Common myeloid progenitor, CD34-positive (primary cell): Measurements from ENCODE around the gene VKORC1.

Source experiments
- CTCF ChIA-PET: fragments of 350-600 bp; sonication (Branson Sonifier 250); formaldehyde crosslinking; loops from one replicate; lab custom pipeline; 2021; ENCODE audit warnings: antibody characterized with exemption; lab: Charles Lee
- POLR2A ChIA-PET: fragments of 350-600 bp; sonication (Branson Sonifier 250); formaldehyde crosslinking; loops from one replicate; lab custom pipeline; 2021; ENCODE audit warnings: antibody characterized with exemption; lab: Charles Lee
- DNase-seq, 3 donors: peaks; one replicate each; pipeline versions ENCODE4 v3.0.0 to v3.0.0-alpha.2; 2013
- H3K27ac ChIP-seq, 2 experiments: 1 replicate in 1 of 2; 2 replicates in 1 of 2; pipeline ENCODE4 v1.7.0; 2013; ENCODE audit warnings: inconsistent platforms in 2 of 2, low read length in 2 of 2, mild to moderate bottlenecking in 2 of 2, low read depth in 1 of 2, moderate library complexity in 1 of 2; ENCODE audit not compliant: severe bottlenecking in 2 of 2, insufficient read depth in 1 of 2, poor library complexity in 1 of 2
- H3K27me3 ChIP-seq, 5 experiments: replicated peaks in 2 of 5; 1 replicate in 3 of 5; 2 replicates in 2 of 5; pipeline versions ENCODE4 v1.6.1 to v1.7.0; 2013; ENCODE audit warnings: low read length in 4 of 5, mild to moderate bottlenecking in 2 of 5, moderate library complexity in 2 of 5, inconsistent platforms in 1 of 5; ENCODE audit not compliant: insufficient read depth in 5 of 5, control insufficient read depth in 4 of 5
- H3K36me3 ChIP-seq, 4 experiments: 1 replicate in 2 of 4; 2 replicates in 2 of 4; pipeline versions ENCODE4 v1.6.1 to v1.7.0; 2013; ENCODE audit warnings: low read length in 3 of 4, control low read depth in 1 of 4, mild to moderate bottlenecking in 1 of 4; ENCODE audit not compliant: control insufficient read depth in 4 of 4, insufficient read depth in 4 of 4
- H3K4me1 ChIP-seq, 4 experiments: 1 replicate in 3 of 4; 2 replicates in 1 of 4; pipeline versions ENCODE4 v1.6.1 to v1.7.1; 2013; ENCODE audit warnings: low read length in 3 of 4, mild to moderate bottlenecking in 3 of 4, control low read depth in 1 of 4, inconsistent platforms in 1 of 4, moderate library complexity in 1 of 4; ENCODE audit not compliant: control insufficient read depth in 4 of 4, insufficient read depth in 4 of 4; ENCODE audit errors: control extremely low read depth in 1 of 4
- H3K4me3 ChIP-seq, 7 experiments: 1 replicate in 4 of 7; 2 replicates in 3 of 7; pipeline versions ENCODE4 v1.5.1 to v1.7.0; 2013; ENCODE audit warnings: mild to moderate bottlenecking in 7 of 7, low read length in 6 of 7, moderate library complexity in 6 of 7, inconsistent platforms in 2 of 7, low read depth in 2 of 7, control low read depth in 1 of 7; ENCODE audit not compliant: insufficient read depth in 4 of 7, control insufficient read depth in 1 of 7; ENCODE audit errors: extremely low read depth in 1 of 7
- H3K9me3 ChIP-seq, 5 experiments: 1 replicate in 4 of 5; 2 replicates in 1 of 5; pipeline versions ENCODE4 v1.6.1 to v1.7.1; 2013; ENCODE audit warnings: low read length in 4 of 5, mild to moderate bottlenecking in 2 of 5, inconsistent platforms in 1 of 5, low read depth in 1 of 5, moderate library complexity in 1 of 5; ENCODE audit not compliant: control insufficient read depth in 4 of 5, insufficient read depth in 2 of 5; ENCODE audit errors: control extremely low read depth in 1 of 5
- WGBS: methylation state at CpG from one replicate; pipeline ENCODE4 v1.1.5; 2013; ENCODE audit not compliant: insufficient coverage; 5-methylcytosine and 5-hydroxymethylcytosine counted together

VKORC1 gene

DNA sequence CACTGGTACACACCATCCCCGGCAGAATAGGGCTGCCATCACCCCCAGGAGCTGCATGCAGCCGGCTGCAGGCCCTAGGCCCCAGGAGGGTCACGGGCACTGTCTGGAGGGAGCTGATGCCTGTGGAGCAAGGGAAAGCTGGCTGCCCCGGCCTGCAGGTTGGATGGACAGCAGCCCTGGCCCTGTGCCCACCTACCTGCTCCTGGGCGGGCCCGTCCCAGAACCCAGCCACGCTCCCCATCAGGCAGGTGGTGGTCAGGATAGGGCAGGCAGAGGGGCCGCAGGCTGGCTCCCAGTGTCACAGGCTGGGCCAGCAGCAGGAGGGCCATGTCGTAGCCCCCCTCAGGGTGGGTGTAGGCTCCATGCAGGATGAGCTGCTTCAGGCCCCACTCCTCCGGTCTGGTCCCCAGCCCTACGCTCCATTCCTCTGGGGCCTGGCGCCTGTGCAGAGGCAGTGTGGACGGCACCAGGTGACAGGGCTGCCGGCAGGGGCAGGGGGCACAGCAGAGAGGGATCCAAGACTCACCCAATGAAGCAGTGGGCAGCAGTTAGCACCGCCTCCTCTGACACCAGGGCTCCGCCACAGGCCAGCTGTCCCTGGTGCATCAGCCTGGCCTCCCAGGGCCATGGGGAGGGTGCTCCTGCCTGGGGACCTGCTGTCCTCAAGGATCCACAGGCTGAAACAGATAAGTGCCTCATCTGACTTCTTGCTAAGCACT is 9.9 kb downstream of the VKORC1 start:
- Histone ChIP-seq H3K4me3 (no peak overlapping the region), H3K27ac (no peak overlapping the region), H3K4me1 (peaks cover 0 to 2% (median 2%) of the 10 kb centered on the region in 4 experiments), H3K27me3 (no peaks in the 10 kb centered on the region), H3K36me3 (peaks cover 8 to 81% (median 57%) of the 10 kb centered on the region in 4 experiments), H3K9me3 (no peaks in the 10 kb centered on the region)
- POLR2A ChIA-PET = interaction anchor here (1.2 kb wide), 1 partner anchor 69 kb away, joined by 4 read pairs; no protein-coding TSS in a partner anchor
- no peak for DNase-seq
- CTCF ChIA-PET = interaction anchor here (1.2 to 2.2 kb wide), 2 partner anchors 9 to 16 kb away, joined by 3 to 6 read pairs; no protein-coding TSS in a partner anchor
- 97% methylated on average over 16 of the region's 16 CpGs for WGBS

- no peak for DNase-seq
- Histone ChIP-seq H3K4me1 (peaks cover 0 to 9% (median 3%) of the 10 kb centered on the region in 4 experiments), H3K27me3 (no peaks in the 10 kb centered on the region), H3K36me3 (peaks cover 8 to 83% (median 61%) of the 10 kb centered on the region in 4 experiments), H3K4me3 (no peak overlapping the region), H3K27ac (no peak overlapping the region), H3K9me3 (no peaks in the 10 kb centered on the region)
- CTCF ChIA-PET = interaction anchor here (0.9 kb wide), 1 partner anchor 9 kb away, joined by 3 read pairs; no protein-coding TSS in a partner anchor
- POLR2A ChIA-PET = interaction anchor here (1.2 kb wide), 1 partner anchor 68 kb away, joined by 4 read pairs; no protein-coding TSS in a partner anchor
- WGBS = 96% methylated on average over 13 of the region's 13 CpGs
These were observed 10.6 kb downstream of the VKORC1 start for GRCh38 chr16:31083981-31084380.

- no peak for DNase-seq
- H3K36me3 ChIP-seq = peaks cover 6 to 83% (median 60%) of the 10 kb centered on the region in 4 experiments
- CTCF ChIA-PET = interaction anchor here (0.9 kb wide), 1 partner anchor 10 kb away, joined by 3 read pairs; no protein-coding TSS in a partner anchor
These were observed 11.0 kb downstream of the VKORC1 start for GRCh38 chr16:31083556-31083955.

DNA sequence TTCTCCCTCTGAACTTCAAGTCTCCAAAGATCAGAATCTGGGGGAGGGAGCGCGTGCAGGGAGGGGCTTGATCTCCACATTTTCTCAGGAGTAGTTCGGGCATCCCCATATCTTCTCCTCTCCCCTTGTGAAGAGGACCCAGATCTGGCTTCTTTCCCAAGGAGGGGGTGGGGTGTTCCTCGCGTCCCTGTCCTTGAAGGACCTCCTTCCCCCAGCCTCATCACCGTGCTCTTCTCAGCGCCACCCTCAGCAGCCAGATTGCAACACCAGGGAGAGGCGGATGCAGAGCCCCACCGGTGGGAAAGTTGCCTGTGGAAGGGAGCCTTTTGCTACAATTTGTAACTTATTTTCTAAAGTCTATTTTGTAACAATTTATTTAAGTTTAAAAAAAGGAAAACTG is 11.5 kb downstream of the VKORC1 start:
- no peak for DNase-seq
- H3K4me3 ChIP-seq = no peak overlapping the region
- H3K36me3 ChIP-seq = peaks cover 6 to 85% (median 59%) of the 10 kb centered on the region in 4 experiments
- no peaks in the 10 kb centered on the region for H3K27me3 ChIP-seq
- H3K9me3 ChIP-seq = no peaks in the 10 kb centered on the region
- WGBS = no CpG with 5 or more reads among the region's 9 CpGs
- ChIA-PET CTCF (no interaction called here), POLR2A (no interaction called here)
- peaks cover 0 to 15% (median 3%) of the 10 kb centered on the region in 4 experiments for H3K4me1 ChIP-seq
- H3K27ac ChIP-seq = no peak overlapping the region

More at GRCh38 chr16:31083556-31083955, 11.0 kb downstream of the VKORC1 start:
- Histone ChIP-seq H3K4me3 (no peak overlapping the region), H3K27me3 (no peaks in the 10 kb centered on the region), H3K9me3 (no peaks in the 10 kb centered on the region), H3K27ac (peak overlapping the region in 1 of 2 experiments; percentile 25), H3K4me1 (peaks cover 0 to 13% (median 3%) of the 10 kb centered on the region in 4 experiments)
- POLR2A ChIA-PET = interaction anchor here (1.2 kb wide), 1 partner anchor 67 kb away, joined by 4 read pairs; no protein-coding TSS in a partner anchor
- WGBS = 96% methylated on average over 4 of the region's 5 CpGs

DNA sequence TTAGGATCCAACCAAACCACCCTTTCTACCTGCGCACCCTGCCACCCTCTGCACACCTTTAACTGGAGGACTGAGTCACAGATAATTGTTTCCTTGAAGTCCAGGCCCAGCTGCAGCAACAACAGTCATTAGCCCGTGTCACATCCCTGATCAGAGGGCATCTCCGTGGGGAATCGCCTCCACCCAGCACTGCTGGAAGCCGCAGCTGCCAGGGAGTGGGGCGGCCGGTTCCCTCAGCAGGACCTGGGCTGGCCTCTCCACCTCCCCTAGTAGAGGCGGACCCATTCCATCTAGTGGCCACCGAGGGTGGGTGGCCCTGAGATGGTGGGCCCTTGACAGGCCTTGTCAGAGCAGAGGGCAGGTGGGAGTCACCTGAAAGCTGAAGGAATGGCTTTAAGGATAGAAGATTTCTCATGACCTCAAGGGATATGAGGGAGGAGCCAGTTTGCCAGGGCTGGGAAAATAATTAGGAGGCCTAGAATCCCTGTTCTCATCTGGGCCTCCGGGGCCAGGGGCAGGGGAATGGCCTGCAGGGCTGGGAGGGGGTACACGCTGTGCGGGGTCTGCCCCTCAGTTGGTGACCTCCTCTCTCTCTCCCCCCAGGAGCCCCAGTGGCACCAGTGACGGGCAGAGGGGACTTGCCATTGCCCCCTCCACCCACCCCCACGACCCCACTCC is 12.1 kb downstream of the VKORC1 start:
- H3K36me3 ChIP-seq = peaks cover 6 to 90% (median 63%) of the 10 kb centered on the region in 4 experiments
- CTCF ChIA-PET = no interaction called here

DNA sequence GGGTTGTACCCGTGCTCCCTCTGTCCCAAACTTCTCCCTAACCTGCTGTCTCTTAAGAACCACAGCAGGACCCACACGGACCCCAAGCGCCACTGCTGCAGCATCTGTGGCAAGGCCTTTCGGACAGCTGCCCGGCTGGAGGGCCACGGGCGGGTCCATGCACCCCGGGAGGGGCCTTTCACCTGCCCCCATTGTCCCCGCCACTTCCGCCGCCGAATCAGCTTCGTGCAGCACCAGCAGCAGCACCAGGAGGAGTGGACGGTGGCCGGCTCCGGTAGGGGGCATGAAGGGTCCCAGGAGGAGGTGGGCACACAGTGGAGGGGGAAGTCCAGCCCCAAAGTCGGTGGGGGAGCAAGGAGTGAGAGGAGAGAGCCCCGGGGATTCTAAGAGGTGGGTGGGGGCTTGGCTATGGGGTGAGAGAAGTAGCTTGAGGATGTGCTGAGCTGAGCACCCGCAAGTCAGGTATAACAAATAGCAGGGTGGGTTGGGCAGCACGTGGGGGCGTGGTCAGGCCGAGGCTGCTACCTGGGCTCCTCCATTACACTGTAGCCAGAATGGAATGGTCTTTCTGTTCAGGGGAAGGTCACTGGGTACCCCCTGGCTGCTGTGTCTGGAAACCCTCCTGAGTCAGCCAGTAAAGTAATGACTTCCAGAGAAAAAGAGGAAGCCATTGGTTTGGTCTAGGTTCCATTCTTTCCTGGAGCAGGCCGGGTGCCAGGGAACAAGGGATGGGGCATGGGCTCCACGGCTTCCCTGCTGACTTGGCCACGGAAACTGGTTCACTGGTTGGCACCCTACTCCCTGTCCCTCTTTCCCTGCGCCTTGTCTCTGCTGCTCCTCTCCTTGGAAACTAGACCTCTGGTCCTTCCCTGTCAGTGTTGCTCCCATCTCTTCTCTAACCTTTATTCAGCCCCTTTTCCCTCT is 12.9 kb downstream of the VKORC1 start:
- ChIA-PET CTCF (interaction anchor here (0.6 kb wide), 1 partner anchor 123 kb away, joined by 3 read pairs; no protein-coding TSS in a partner anchor), POLR2A (no interaction called here)
- H3K27ac ChIP-seq = no peak overlapping the region
- peaks cover 0 to 15% (median 3%) of the 10 kb centered on the region in 4 experiments for H3K4me1 ChIP-seq
- no peaks in the 10 kb centered on the region for H3K9me3 ChIP-seq
- no peaks in the 10 kb centered on the region for H3K27me3 ChIP-seq
- WGBS = 92% methylated on average over 21 of the region's 26 CpGs
- no peak overlapping the region for H3K4me3 ChIP-seq
- peaks cover 6 to 91% (median 66%) of the 10 kb centered on the region in 4 experiments for H3K36me3 ChIP-seq
- DNase-seq = no peak

More for the DNA sequence above, 12.1 kb downstream of the VKORC1 start:
- no peaks in the 10 kb centered on the region for H3K9me3 ChIP-seq
- H3K27me3 ChIP-seq = no peaks in the 10 kb centered on the region
- DNase-seq = no peak
- WGBS = 95% methylated on average over 11 of the region's 14 CpGs
- peaks cover 0 to 15% (median 3%) of the 10 kb centered on the region in 4 experiments for H3K4me1 ChIP-seq
- H3K27ac ChIP-seq = no peak overlapping the region
- POLR2A ChIA-PET = no interaction called here
- no peak overlapping the region for H3K4me3 ChIP-seq
